ENCODE data around the gene ZNF287. TPM values are rescaled to one million over a fixed set of nuclear protein-coding genes. Genes with fewer than 3 reads are reported as not detected.

The ZNF287 gene
- total and polyA plus RNA-seq, 10 donors = 5.1 to 12.2 (median 8.8) TPM

DNA sequence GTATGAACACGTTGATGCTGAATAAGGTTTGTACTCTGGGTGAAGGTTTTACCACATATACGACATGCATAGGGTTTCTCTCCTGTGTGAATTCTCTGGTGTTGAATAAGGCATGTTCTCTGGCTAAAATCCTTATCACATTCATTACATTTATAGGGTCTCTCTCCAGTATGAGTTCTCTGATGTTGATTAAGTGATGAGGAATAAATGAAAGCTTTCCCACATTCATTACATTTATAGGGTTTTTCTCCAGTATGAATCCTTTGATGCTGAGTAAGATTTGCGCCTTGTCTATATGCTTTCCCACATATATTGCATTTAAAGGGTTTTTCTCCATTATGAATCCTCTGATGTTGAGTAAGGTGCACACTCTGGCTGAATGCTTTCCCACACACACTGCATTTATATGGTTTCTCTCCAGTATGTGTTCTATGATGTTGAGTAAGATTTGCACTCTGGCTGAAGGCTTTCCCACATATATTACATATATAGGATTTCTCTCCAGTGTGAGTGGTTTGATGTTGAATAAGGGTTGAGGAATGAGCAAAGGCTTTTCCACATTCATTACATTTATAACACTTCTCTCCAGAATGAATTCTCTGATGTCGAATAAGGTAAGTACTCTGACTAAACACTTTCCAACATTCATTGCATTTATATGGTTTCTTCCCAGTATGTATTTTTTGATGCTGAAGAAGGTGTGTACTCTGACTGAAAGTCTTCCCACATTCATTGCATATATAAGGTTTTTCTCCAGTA, 16.9 kb downstream of the ZNF287 start:
- WGBS, 5 donors = 90 to 95% (median 92%) methylated on average over 4 of the region's 4 CpGs

DNA sequence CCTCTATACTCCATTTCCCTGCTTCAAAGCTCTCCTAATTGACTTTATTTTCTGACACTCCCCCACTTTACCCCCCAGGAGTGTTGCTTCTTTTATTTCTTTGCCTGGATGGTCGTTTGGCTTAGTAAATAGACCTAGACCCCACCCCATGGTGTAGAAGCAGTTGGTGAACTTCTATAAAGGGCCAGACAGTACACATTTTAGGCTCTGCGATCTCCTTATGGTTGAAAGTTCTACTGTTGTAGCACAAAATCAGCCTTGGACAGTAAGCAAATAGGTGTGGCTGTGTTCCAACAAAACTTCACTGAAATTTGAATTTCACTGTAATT, 31.9 kb downstream of the ZNF287 start:
- intact Hi-C loops (cut with DNase I; ENCODE audit: low total_unique reads) = loop anchor here (5.0 kb wide), 1 partner anchor 50 kb away; no protein-coding TSS in a partner anchor
- Histone ChIP-seq H3K4me1 (peaks cover 0 to 21% (median 15%) of the 10 kb centered on the region in 6 donors), H3K36me3 (no peaks in the 10 kb centered on the region), H3K27me3 (replicated peaks in 1 of 7) (peaks cover 0 to 5% (median 0%) of the 10 kb centered on the region in 7 donors), H3K27ac (peak overlapping the region; percentile 93 to 98 (median 97)), H3K4me3 (peak overlapping the region in 3 of 8 donors; percentile 66 to 79 (median 69)), H3K9me3 (peaks cover 0 to 22% (median 4%) of the 10 kb centered on the region in 8 donors)
- TF ChIP-seq, protein P1, sequence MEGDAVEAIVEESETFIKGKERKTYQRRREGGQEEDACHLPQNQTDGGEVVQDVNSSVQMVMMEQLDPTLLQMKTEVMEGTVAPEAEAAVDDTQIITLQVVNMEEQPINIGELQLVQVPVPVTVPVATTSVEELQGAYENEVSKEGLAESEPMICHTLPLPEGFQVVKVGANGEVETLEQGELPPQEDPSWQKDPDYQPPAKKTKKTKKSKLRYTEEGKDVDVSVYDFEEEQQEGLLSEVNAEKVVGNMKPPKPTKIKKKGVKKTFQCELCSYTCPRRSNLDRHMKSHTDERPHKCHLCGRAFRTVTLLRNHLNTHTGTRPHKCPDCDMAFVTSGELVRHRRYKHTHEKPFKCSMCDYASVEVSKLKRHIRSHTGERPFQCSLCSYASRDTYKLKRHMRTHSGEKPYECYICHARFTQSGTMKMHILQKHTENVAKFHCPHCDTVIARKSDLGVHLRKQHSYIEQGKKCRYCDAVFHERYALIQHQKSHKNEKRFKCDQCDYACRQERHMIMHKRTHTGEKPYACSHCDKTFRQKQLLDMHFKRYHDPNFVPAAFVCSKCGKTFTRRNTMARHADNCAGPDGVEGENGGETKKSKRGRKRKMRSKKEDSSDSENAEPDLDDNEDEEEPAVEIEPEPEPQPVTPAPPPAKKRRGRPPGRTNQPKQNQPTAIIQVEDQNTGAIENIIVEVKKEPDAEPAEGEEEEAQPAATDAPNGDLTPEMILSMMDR (IDR thresholded peaks at IDR 0.05 in 8 of 11, conservative IDR thresholded peaks at IDR 0.05 in 3 of 11) = peak in 2 of 11 experiments; percentile 2 to 17
- no peak for TF ChIP-seq POLR2AphosphoS5 (IDR thresholded peaks at IDR 0.05)
- DNase-seq = no peak
- WGBS, 5 donors = 45 to 49% (median 46%) methylated on average over 2 of the region's 2 CpGs

More for the DNA sequence above, 16.9 kb downstream of the ZNF287 start:
- intact Hi-C loops (cut with DNase I; ENCODE audit: low total_unique reads) = no loop called here
- H3K4me1 ChIP-seq = no peaks in the 10 kb centered on the region
- TF ChIP-seq, protein P1 (IDR thresholded peaks at IDR 0.05 in 8 of 11, conservative IDR thresholded peaks at IDR 0.05 in 3 of 11) = no peak
- no peak for TF ChIP-seq POLR2A (IDR thresholded peaks at IDR 0.05)
- no peak for TF ChIP-seq POLR2AphosphoS5 (IDR thresholded peaks at IDR 0.05)
- DNase-seq = no peak
- H3K36me3 ChIP-seq = peaks cover 8 to 52% (median 42%) of the 10 kb centered on the region in 6 donors
- H3K27ac ChIP-seq = no peak overlapping the region
- no peaks in the 10 kb centered on the region for H3K27me3 ChIP-seq (replicated peaks in 1 of 7)
- no peak overlapping the region for H3K4me3 ChIP-seq
- H3K9me3 ChIP-seq = peaks cover 45 to 100% (median 100%) of the 10 kb centered on the region in 8 donors

- Histone ChIP-seq H3K4me1 (peaks cover 0 to 21% (median 15%) of the 10 kb centered on the region in 6 donors), H3K27me3 (replicated peaks in 1 of 7) (peaks cover 0 to 21% (median 0%) of the 10 kb centered on the region in 7 donors), H3K9me3 (no peaks in the 10 kb centered on the region), H3K36me3 (no peaks in the 10 kb centered on the region), H3K4me3 (no peak overlapping the region), H3K27ac (no peak overlapping the region)
- WGBS, 5 donors = 88 to 97% (median 96%) methylated on average over 1 of the region's 1 CpG
- intact Hi-C loops (cut with DNase I; ENCODE audit: low total_unique reads) = no loop called here
- no peak for DNase-seq
- TF ChIP-seq, protein P1 (IDR thresholded peaks at IDR 0.05 in 8 of 11, conservative IDR thresholded peaks at IDR 0.05 in 3 of 11) = no peak
- TF ChIP-seq POLR2AphosphoS5 (IDR thresholded peaks at IDR 0.05) = no peak
- TF ChIP-seq POLR2A (IDR thresholded peaks at IDR 0.05) = no peak
Observed at GRCh38 chr17:16534236-16534635, 34.8 kb downstream of the ZNF287 start.

GRCh38 chr17:16529906-16530305, 39.1 kb downstream of the ZNF287 start:
- intact Hi-C loops (cut with DNase I; ENCODE audit: low total_unique reads) = no loop called here
- WGBS, 5 donors = 85 to 99% (median 91%) methylated on average over 4 of the region's 4 CpGs

More at GRCh38 chr17:16529906-16530305, 39.1 kb downstream of the ZNF287 start:
- Histone ChIP-seq H3K27ac (no peak overlapping the region), H3K36me3 (no peaks in the 10 kb centered on the region), H3K9me3 (no peaks in the 10 kb centered on the region), H3K27me3 (replicated peaks in 1 of 7) (peaks cover 0 to 25% (median 0%) of the 10 kb centered on the region in 7 donors), H3K4me1 (peaks cover 0 to 3% (median 1%) of the 10 kb centered on the region in 6 donors), H3K4me3 (no peak overlapping the region)
- no peak for TF ChIP-seq POLR2A (IDR thresholded peaks at IDR 0.05)
- DNase-seq = no peak
